ENCODE data around the gene LCN15. TPM values are rescaled to one million over a fixed set of nuclear protein-coding genes. Genes with fewer than 3 reads are reported as not detected.

Gene LCN15
- total RNA-seq, 1 experiment from 2014 or later = not detected

DNA sequence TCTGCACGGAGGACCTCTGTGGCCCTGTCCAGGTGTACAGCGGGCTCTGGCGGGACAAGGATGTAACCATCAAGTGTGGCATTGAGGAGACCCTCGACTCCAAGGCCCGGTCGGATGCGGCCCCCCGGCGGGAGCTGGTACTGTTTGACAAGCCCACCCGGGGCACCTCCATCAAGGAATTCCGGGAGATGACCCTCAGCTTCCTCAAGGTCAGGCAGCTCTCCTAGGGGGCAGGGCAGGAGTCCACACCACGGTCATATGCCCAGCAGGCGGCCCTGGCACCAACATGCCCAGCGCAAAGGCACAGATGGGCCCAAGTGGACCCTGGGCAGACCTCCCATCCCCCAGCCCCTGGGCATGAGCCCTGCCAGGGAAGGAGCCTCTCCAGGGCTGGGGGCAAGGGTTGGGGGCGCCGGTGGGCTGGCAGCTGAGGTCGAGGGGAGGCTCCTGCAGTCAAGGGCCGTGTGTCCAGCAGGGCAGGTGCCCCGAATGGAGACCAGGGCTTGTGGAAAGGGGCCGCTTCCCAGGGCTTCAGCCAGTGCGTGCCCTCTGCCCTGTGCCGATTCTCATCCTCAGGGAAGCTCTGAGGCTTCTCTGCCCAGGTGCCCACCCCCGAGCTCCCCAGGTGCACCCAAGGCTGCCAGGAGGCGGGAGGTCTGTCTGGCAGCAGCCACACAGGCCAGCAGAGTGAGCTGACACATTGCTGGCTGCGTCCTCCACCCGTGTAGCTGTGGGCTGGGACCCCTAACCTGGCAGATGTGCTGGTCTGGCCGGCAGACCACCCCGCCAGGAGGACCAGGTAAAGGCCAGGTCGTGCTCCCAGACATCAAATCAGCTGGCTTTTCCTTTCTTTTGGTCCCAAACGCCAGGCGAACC lies 42.0 kb downstream of the LCN15 start:
- Histone ChIP-seq H4K91ac (ENCODE audit: insufficient read length, low read depth, low read length) (no peak overlapping the region), H3K79me1 (ENCODE audit: insufficient read depth, low read depth, low read length, poor library complexity, severe bottlenecking) (peaks cover 6% of the 10 kb centered on the region), H3K18ac (ENCODE audit: insufficient read length, low read depth, low read length) (no peak overlapping the region), H2BK20ac (ENCODE audit: low read depth, low read length, poor library complexity, severe bottlenecking) (no peak overlapping the region), H3K56ac (ENCODE audit: insufficient read length, low read depth, low read length) (no peak overlapping the region), H3K4me2 (ENCODE audit: insufficient read depth, insufficient read length, low read length) (no peak overlapping the region), H4K5ac (ENCODE audit: insufficient read length, low read depth, low read length) (no peak overlapping the region), H2AK5ac (ENCODE audit: insufficient read length, low read length) (no peak overlapping the region), H2AFZ (ENCODE audit: low read length) (no peak overlapping the region), H3K14ac (ENCODE audit: insufficient read depth, low read length) (no peak overlapping the region), H3T11ph (ENCODE audit: low read length) (no peak overlapping the region), H3K4ac (ENCODE audit: low read depth, low read length) (no peak overlapping the region), H3K27ac (ENCODE audit: insufficient read length, low read depth, low read length) (no peak overlapping the region), H3K23ac (ENCODE audit: insufficient read length, low read depth, low read length) (no peak overlapping the region), H3K23me2 (ENCODE audit: insufficient read length, low read depth, low read length, poor library complexity, severe bottlenecking) (no peaks in the 10 kb centered on the region), H4K8ac (replicated peaks; ENCODE audit: insufficient read length, low read depth, low read length) (no peak overlapping the region), H3K4me1 (ENCODE audit: insufficient read depth, low read length) (no peaks in the 10 kb centered on the region), H3K9ac (ENCODE audit: extremely low read depth, insufficient read length, low read length) (no peak overlapping the region), H2BK120ac (ENCODE audit: low read depth, low read length, poor library complexity, severe bottlenecking) (no peak overlapping the region), H3K79me2 (ENCODE audit: insufficient read depth, low read length) (peaks cover 7% of the 10 kb centered on the region; the same call in 1 of the 2 replicates), H3K9me3 (ENCODE audit: control insufficient read depth, low read depth, low read length) (no peaks in the 10 kb centered on the region), H2BK15ac (ENCODE audit: low read depth, low read length) (no peak overlapping the region), H2BK12ac (ENCODE audit: insufficient read length, low read depth, low read length) (no peak overlapping the region), H2BK5ac (ENCODE audit: insufficient read length, low read length) (no peak overlapping the region), H4K20me1 (ENCODE audit: control insufficient read depth, insufficient read depth, insufficient read length) (no peaks in the 10 kb centered on the region), H3K27me3 (ENCODE audit: insufficient read depth, low read length) (no peaks in the 10 kb centered on the region)
- DNase-seq = no peak
- H3K36me3 Mint-ChIP-seq (ENCODE audit: insufficient read depth in 1 of 3, low read depth in 3 of 3) = peaks cover 31 to 42% (median 38%) of the 10 kb centered on the region in 3 experiments
- TF ChIP-seq, protein P1, sequence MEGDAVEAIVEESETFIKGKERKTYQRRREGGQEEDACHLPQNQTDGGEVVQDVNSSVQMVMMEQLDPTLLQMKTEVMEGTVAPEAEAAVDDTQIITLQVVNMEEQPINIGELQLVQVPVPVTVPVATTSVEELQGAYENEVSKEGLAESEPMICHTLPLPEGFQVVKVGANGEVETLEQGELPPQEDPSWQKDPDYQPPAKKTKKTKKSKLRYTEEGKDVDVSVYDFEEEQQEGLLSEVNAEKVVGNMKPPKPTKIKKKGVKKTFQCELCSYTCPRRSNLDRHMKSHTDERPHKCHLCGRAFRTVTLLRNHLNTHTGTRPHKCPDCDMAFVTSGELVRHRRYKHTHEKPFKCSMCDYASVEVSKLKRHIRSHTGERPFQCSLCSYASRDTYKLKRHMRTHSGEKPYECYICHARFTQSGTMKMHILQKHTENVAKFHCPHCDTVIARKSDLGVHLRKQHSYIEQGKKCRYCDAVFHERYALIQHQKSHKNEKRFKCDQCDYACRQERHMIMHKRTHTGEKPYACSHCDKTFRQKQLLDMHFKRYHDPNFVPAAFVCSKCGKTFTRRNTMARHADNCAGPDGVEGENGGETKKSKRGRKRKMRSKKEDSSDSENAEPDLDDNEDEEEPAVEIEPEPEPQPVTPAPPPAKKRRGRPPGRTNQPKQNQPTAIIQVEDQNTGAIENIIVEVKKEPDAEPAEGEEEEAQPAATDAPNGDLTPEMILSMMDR (conservative IDR thresholded peaks at IDR 0.05) = no peak
- H3K4me3 Mint-ChIP-seq = no peak overlapping the region
- H3K27me3 Mint-ChIP-seq (ENCODE audit: low read depth) = no peaks in the 10 kb centered on the region; the same call in 1 of the 2 replicates
- no peaks in the 10 kb centered on the region; a peak in 1 of 5 replicates for H3K9me3 Mint-ChIP-seq
- WGBS (ENCODE audit: extremely low coverage, insufficient read length, low lambda C conversion rate) = no CpG with 5 or more reads among the region's 31 CpGs
- H3K27ac Mint-ChIP-seq = no peak overlapping the region; a peak in 1 of 7 replicates
- H3K4me1 Mint-ChIP-seq = peaks cover 13 to 22% of the 10 kb centered on the region in 2 experiments
